Measurements from ENCODE around the gene HOXD4. TPM values are rescaled to one million over a fixed set of nuclear protein-coding genes. Genes with fewer than 3 reads are reported as not detected.

HOXD4 gene
- total RNA-seq, 1 experiment from 2014 or later, result not detected

DNA sequence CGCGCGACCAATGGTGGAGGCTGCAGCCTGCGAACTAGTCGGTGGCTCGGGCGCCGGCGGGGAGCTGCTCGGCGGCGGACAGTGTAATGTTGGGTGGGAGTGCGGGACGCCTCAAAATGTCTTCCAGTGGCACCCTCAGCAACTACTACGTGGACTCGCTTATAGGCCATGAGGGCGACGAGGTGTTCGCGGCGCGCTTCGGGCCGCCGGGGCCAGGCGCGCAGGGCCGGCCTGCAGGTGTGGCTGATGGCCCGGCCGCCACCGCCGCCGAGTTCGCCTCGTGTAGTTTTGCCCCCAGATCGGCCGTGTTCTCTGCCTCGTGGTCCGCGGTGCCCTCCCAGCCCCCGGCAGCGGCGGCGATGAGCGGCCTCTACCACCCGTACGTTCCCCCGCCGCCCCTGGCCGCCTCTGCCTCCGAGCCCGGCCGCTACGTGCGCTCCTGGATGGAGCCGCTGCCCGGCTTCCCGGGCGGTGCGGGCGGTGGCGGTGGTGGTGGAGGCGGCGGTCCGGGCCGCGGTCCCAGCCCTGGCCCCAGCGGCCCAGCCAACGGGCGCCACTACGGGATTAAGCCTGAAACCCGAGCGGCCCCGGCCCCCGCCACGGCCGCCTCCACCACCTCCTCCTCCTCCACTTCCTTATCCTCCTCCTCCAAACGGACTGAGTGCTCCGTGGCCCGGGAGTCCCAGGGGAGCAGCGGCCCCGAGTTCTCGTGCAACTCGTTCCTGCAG lies 28.5 kb upstream of the HOXD4 start, which contains the start of gene HOXD9 (continued):
- TF ChIP-seq, protein P1, sequence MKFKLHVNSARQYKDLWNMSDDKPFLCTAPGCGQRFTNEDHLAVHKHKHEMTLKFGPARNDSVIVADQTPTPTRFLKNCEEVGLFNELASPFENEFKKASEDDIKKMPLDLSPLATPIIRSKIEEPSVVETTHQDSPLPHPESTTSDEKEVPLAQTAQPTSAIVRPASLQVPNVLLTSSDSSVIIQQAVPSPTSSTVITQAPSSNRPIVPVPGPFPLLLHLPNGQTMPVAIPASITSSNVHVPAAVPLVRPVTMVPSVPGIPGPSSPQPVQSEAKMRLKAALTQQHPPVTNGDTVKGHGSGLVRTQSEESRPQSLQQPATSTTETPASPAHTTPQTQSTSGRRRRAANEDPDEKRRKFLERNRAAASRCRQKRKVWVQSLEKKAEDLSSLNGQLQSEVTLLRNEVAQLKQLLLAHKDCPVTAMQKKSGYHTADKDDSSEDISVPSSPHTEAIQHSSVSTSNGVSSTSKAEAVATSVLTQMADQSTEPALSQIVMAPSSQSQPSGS (CRISPR knock-in tag; IDR thresholded peaks at IDR 0.05; ENCODE audit: borderline replicate concordance, low read depth), result no peak
- no peak for TF ChIP-seq GABPB1 (CRISPR knock-in tag; IDR thresholded peaks at IDR 0.05)
- TF ChIP-seq ZNF232 (CRISPR knock-in tag; IDR thresholded peaks at IDR 0.05), result no peak
- TF ChIP-seq SMAD4 (CRISPR knock-in tag; IDR thresholded peaks at IDR 0.05), result no peak
- TF ChIP-seq SP1 (CRISPR knock-in tag; conservative IDR thresholded peaks at IDR 0.05), result no peak
- no peak for TF ChIP-seq JAZF1 (CRISPR knock-in tag; IDR thresholded peaks at IDR 0.05)
- TF ChIP-seq MXD4 (CRISPR knock-in tag; IDR thresholded peaks at IDR 0.05; ENCODE audit: borderline replicate concordance), result no peak
- no peak for TF ChIP-seq NR2C2 (CRISPR knock-in tag; IDR thresholded peaks at IDR 0.05)
- no peak for TF ChIP-seq ZNF396 (CRISPR knock-in tag; IDR thresholded peaks at IDR 0.05; ENCODE audit: borderline replicate concordance)
- TF ChIP-seq HMGA2 (CRISPR knock-in tag; IDR thresholded peaks at IDR 0.05), result no peak

DNA sequence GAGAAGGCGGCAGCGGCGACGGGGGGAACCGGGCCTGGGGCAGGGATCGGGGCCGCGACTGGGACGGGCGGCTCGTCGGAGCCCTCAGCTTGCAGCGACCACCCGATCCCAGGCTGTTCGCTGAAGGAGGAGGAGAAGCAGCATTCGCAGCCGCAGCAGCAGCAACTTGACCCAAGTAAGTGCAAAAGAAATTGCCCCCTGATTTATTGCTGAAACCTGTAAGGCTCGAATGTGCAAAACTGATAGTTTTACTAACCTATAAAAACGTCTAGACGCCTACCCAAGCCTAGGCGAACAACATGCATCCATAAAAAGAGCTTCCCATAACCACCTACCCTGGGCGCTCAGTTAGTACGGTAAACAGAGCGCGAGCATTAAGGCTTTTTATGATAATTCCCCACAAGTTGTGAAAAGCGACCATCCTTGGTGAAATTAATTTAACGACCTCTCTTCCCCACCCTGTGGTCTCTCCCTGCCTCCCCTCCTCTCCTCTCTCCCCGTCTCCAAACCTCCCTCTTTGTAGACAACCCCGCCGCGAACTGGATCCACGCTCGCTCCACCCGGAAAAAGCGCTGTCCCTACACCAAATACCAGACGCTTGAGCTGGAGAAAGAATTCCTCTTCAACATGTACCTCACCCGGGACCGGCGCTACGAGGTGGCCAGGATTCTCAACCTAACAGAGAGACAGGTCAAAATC lies 27.8 kb upstream of the HOXD4 start:
- TF ChIP-seq, protein P2, sequence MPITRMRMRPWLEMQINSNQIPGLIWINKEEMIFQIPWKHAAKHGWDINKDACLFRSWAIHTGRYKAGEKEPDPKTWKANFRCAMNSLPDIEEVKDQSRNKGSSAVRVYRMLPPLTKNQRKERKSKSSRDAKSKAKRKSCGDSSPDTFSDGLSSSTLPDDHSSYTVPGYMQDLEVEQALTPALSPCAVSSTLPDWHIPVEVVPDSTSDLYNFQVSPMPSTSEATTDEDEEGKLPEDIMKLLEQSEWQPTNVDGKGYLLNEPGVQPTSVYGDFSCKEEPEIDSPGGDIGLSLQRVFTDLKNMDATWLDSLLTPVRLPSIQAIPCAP (CRISPR knock-in tag; IDR thresholded peaks at IDR 0.05), result no peak
- TF ChIP-seq, protein P3, sequence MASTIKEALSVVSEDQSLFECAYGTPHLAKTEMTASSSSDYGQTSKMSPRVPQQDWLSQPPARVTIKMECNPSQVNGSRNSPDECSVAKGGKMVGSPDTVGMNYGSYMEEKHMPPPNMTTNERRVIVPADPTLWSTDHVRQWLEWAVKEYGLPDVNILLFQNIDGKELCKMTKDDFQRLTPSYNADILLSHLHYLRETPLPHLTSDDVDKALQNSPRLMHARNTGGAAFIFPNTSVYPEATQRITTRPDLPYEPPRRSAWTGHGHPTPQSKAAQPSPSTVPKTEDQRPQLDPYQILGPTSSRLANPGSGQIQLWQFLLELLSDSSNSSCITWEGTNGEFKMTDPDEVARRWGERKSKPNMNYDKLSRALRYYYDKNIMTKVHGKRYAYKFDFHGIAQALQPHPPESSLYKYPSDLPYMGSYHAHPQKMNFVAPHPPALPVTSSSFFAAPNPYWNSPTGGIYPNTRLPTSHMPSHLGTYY (CRISPR knock-in tag; IDR thresholded peaks at IDR 0.05), result no peak
- TF ChIP-seq, protein P4, sequence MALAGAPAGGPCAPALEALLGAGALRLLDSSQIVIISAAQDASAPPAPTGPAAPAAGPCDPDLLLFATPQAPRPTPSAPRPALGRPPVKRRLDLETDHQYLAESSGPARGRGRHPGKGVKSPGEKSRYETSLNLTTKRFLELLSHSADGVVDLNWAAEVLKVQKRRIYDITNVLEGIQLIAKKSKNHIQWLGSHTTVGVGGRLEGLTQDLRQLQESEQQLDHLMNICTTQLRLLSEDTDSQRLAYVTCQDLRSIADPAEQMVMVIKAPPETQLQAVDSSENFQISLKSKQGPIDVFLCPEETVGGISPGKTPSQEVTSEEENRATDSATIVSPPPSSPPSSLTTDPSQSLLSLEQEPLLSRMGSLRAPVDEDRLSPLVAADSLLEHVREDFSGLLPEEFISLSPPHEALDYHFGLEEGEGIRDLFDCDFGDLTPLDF (CRISPR knock-in tag; IDR thresholded peaks at IDR 0.05), result no peak
- TF ChIP-seq, protein P5, sequence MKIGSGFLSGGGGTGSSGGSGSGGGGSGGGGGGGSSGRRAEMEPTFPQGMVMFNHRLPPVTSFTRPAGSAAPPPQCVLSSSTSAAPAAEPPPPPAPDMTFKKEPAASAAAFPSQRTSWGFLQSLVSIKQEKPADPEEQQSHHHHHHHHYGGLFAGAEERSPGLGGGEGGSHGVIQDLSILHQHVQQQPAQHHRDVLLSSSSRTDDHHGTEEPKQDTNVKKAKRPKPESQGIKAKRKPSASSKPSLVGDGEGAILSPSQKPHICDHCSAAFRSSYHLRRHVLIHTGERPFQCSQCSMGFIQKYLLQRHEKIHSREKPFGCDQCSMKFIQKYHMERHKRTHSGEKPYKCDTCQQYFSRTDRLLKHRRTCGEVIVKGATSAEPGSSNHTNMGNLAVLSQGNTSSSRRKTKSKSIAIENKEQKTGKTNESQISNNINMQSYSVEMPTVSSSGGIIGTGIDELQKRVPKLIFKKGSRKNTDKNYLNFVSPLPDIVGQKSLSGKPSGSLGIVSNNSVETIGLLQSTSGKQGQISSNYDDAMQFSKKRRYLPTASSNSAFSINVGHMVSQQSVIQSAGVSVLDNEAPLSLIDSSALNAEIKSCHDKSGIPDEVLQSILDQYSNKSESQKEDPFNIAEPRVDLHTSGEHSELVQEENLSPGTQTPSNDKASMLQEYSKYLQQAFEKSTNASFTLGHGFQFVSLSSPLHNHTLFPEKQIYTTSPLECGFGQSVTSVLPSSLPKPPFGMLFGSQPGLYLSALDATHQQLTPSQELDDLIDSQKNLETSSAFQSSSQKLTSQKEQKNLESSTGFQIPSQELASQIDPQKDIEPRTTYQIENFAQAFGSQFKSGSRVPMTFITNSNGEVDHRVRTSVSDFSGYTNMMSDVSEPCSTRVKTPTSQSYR (CRISPR knock-in tag; IDR thresholded peaks at IDR 0.05), result no peak
- TF ChIP-seq, protein P6, sequence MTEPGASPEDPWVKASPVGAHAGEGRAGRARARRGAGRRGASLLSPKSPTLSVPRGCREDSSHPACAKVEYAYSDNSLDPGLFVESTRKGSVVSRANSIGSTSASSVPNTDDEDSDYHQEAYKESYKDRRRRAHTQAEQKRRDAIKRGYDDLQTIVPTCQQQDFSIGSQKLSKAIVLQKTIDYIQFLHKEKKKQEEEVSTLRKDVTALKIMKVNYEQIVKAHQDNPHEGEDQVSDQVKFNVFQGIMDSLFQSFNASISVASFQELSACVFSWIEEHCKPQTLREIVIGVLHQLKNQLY (CRISPR knock-in tag; IDR thresholded peaks at IDR 0.05), result no peak
- TF ChIP-seq CBFB (CRISPR knock-in tag; IDR thresholded peaks at IDR 0.05; ENCODE audit: low read depth) (no peak), ESRRA (CRISPR knock-in tag; IDR thresholded peaks at IDR 0.05; ENCODE audit: borderline replicate concordance) (no peak), KAT7 (CRISPR knock-in tag; IDR thresholded peaks at IDR 0.05; ENCODE audit: borderline replicate concordance) (no peak), GTF2I (CRISPR knock-in tag; conservative IDR thresholded peaks at IDR 0.05) (no peak)
- TF ChIP-seq, protein P7, sequence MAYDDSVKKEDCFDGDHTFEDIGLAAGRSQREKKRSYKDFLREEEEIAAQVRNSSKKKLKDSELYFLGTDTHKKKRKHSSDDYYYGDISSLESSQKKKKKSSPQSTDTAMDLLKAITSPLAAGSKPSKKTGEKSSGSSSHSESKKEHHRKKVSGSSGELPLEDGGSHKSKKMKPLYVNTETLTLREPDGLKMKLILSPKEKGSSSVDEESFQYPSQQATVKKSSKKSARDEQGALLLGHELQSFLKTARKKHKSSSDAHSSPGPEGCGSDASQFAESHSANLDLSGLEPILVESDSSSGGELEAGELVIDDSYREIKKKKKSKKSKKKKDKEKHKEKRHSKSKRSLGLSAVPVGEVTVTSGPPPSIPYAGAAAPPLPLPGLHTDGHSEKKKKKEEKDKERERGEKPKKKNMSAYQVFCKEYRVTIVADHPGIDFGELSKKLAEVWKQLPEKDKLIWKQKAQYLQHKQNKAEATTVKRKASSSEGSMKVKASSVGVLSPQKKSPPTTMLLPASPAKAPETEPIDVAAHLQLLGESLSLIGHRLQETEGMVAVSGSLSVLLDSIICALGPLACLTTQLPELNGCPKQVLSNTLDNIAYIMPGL (CRISPR knock-in tag; IDR thresholded peaks at IDR 0.05), result no peak
- POLR2A ChIA-PET, result no interaction called here
- Mint-ChIP-seq H3K27ac (no peak overlapping the region), H3K36me3 (peaks cover 2% of the 10 kb centered on the region; the same call in 1 of the 2 replicates), H3K27me3 (ENCODE audit: low read depth) (peaks cover 100% of the 10 kb centered on the region), H3K4me3 (peak overlapping the region; percentile 38), H3K9me3 (no peaks in the 10 kb centered on the region), H3K4me1 (peaks cover 17% of the 10 kb centered on the region)
- no peak for ATAC-seq
- no peak for DNase-seq (ENCODE audit: low spot score)
- CTCF ChIA-PET, result no interaction called here
